ENCODE measurements around the gene LMO1. TPM values are rescaled to one million over a fixed set of nuclear protein-coding genes. Genes with fewer than 3 reads are reported as not detected.

The LMO1 gene
- total RNA-seq = not detected in 2 replicates

GRCh38 chr11:8263769-8264410, at the start of gene LMO1:
Gene LMO1, minus strand, starts transcription at chr11:8263878. Its CDS starts 516 bp downstream, at chr11:8263362.

Other genes with a start within 250 kb of the LMO1 start
- 0.51 and 1.3 TPM in 2 replicates for gene TUB, start 182.7 kb downstream of the LMO1 start, total RNA-seq
- 0.14 and 0.23 TPM in 2 replicates for gene RIC3, start 94.9 kb downstream of the LMO1 start, total RNA-seq